Thyroid gland (tissue), 4 donors: ENCODE data around the gene DYNC1H1.

Experiments used
- POLR2A ChIP-seq, 2 donors: fragments of 450-650 bp; IDR thresholded peaks; one replicate each; pipeline ENCODE4 v1.6.1; 2017; ENCODE audit warnings: antibody characterized with exemption in 2 of 2, mild to moderate bottlenecking in 2 of 2, moderate library complexity in 1 of 2
- TF ChIP-seq, protein P1 (sequence below), 6 experiments: fragments of 200-600 bp in 3 of 6; fragments of 450-650 bp in 3 of 6; sonication (generic) in 3 of 6; IDR thresholded peaks; one replicate each; pipeline ENCODE4 v1.5.1; 2016 to 2019; ENCODE audit warnings: antibody characterized with exemption in 6 of 6, mild to moderate bottlenecking in 2 of 6, inconsistent platforms in 1 of 6, moderate library complexity in 1 of 6

GRCh38 chr14:102043251-102044025 is 79.1 kb downstream of the DYNC1H1 start:
- no peak for TF ChIP-seq POLR2A (IDR thresholded peaks at IDR 0.05)
- TF ChIP-seq, protein P1, sequence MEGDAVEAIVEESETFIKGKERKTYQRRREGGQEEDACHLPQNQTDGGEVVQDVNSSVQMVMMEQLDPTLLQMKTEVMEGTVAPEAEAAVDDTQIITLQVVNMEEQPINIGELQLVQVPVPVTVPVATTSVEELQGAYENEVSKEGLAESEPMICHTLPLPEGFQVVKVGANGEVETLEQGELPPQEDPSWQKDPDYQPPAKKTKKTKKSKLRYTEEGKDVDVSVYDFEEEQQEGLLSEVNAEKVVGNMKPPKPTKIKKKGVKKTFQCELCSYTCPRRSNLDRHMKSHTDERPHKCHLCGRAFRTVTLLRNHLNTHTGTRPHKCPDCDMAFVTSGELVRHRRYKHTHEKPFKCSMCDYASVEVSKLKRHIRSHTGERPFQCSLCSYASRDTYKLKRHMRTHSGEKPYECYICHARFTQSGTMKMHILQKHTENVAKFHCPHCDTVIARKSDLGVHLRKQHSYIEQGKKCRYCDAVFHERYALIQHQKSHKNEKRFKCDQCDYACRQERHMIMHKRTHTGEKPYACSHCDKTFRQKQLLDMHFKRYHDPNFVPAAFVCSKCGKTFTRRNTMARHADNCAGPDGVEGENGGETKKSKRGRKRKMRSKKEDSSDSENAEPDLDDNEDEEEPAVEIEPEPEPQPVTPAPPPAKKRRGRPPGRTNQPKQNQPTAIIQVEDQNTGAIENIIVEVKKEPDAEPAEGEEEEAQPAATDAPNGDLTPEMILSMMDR (IDR thresholded peaks at IDR 0.05), result no peak
